Right ventricle myocardium inferior (tissue), 1 donor: Measurements from ENCODE around the gene BRAP. TPM values are rescaled to one million over a fixed set of nuclear protein-coding genes. Genes with fewer than 3 reads are reported as not detected.
"Not testable (repeated sequence)": the region's sequence is repeated elsewhere in the genome, so short reads cannot be mapped to it uniquely, and the experiment has no call there.

Experiments used
- ATAC-seq: fragments of 200-7000 bp; cut with Tn5 transposase; one replicate; pipeline ENCODE4 v1.9.1; 2020; ENCODE audit warnings: mild to moderate bottlenecking, moderate library complexity
- DNase-seq: peaks from one replicate; pipeline ENCODE4 v3.0.0; 2021; ENCODE audit errors: missing footprints
- intact Hi-C: fragments of 100-400 bp; cut with DNase I; formaldehyde crosslinking; loops from one replicate; pipeline ENCODE4 v1.11.0; 2022
- total RNA-seq: library from RNA; stranded (reverse); fragmentation: NEBNext Ultra II Directional; extraction: Animal tissue kit (Norgen Biotek cat#: 25700); gene quantifications from one replicate; pipeline ENCODE4 v1.2.1, GENCODE V29; 2021
- donor health status: DM: no; HTN: yes; CAD: no; lungs with severe emphysema.

BRAP gene
- total RNA-seq, 1 donor from 2014 or later: 14.1 TPM

GRCh38 chr12:111685322-111685810, 390 bp downstream of the BRAP start:
- no peak for DNase-seq
- no peak for ATAC-seq
- intact Hi-C loops: loop anchor here (10.0 kb wide), 1 partner anchor 291 kb away; no protein-coding TSS in a partner anchor

GRCh38 chr12:111684485-111685198, 1.1 kb downstream of the BRAP start:
- intact Hi-C loops: loop anchor here (10.0 kb wide), 1 partner anchor 290 kb away; no protein-coding TSS in a partner anchor
- not testable (repeated sequence) for ATAC-seq, DNase-seq

GRCh38 chr12:111677186-111677585, 8.6 kb downstream of the BRAP start:
- DNase-seq: no peak
- no peak for ATAC-seq
- intact Hi-C loops: no loop called here

DNA sequence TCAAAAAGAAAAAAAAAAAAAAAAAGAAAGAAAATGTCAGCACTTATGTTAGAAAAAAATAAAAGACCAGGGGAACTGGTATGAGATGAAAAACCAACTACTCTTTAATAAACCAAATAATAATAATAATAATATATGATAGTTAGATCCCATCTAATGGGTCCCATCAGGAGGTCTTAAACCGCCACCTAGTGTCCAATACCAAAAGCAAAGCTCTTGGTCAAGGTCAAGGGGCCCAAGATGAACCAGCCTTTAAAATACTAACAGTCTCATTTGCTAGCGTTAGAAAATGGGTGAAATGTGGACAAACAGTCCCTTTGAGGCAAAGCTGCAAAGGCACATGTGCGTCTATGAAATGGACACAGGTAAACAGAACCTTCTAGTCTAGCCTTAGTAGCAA, 12.3 kb downstream of the BRAP start:
- intact Hi-C loops: no loop called here
- DNase-seq (no peak), ATAC-seq (no peak)

- intact Hi-C loops: no loop called here
- ATAC-seq (no peak), DNase-seq (no peak)
Observed at GRCh38 chr12:111672822-111673381, 12.9 kb downstream of the BRAP start.

DNA sequence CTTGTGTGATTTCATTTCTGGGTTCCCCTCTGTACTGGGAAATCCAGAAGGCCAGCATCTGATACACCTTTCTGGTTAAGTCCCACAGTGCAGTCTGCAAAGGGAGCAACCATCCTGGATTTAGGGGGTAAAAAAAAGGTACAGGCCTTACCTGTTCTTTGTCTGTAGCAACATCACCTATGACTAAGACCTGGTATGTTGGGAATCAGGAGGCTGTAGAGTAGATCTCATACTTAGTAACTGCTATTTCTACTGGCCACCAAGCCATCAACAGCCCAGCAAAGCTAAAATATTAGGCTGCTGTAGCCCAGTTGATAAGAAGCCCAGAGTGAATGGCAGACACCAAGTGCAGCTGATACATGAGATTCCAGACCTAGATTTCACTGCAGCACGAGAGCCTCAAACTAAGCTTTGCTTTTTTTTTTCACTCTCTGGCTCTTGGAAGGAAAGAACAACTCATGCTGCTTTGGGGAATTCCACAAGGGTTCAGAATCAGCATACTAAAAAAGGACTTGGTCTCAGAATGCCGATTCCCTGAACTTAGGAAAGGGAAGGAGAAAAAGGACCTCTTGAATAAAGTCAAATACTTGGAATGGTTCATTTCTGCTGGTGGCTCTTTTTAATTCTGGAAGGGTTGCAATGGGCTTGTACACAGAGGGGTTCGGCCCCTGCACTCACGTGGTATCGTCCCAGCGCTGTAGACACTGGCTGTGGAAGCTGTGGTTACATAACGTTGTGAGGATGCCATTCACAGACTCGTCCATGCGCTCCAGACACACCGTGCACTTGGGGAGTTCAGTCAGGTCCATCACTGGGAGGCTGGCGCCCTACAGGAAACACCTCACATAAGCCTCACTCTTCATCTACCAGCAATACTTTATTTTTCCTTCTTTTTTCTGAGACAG, 20.5 kb downstream of the BRAP start:
- intact Hi-C loops: no loop called here
- ATAC-seq (no peak), DNase-seq (no peak)

DNA sequence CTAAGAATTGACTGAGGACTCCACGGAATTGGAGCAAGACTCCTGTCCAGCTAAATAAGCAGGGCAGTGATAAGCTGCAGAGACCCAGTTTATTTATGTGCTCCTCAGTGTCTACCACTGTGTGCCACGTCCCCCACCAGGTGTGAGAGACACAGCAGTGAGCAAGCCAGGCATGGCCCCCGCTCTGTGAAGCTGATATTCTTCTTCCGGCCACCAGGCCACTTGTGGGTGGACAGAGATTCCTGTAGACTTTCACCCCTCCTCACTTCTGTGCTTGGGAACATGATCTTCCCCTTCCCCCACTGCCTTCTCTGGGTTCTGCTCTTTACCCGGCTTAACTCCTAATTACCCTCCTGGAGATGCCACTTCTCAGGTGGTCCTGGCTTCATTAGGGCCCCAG, 21.3 kb downstream of the BRAP start:
- no peak for ATAC-seq
- intact Hi-C loops: no loop called here
- no peak for DNase-seq

- DNase-seq (no peak), ATAC-seq (peak; percentile 42)
- intact Hi-C loops: no loop called here
Observed at GRCh38 chr12:111656016-111656415, 29.7 kb downstream of the BRAP start.

DNA sequence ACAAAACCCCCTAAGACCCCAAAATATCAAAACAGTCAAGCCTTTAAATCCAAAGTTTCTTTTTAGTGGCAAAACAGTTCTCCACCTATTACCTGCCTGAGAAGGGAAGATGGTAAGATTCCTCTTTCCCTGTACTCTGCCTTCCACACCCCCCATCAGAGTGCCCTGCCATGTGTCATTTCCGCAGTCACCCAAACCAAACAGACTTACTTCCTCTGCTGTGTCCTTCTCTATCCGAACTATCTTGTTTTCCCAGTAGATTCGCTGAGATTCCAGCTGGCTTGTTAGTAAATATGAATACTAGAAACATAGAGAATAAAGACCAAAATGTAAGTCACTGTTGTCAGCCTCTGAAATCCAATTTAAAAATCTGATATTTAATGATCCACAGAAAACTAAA, 30.4 kb downstream of the BRAP start:
- intact Hi-C loops: no loop called here
- ATAC-seq (no peak), DNase-seq (no peak)

DNA sequence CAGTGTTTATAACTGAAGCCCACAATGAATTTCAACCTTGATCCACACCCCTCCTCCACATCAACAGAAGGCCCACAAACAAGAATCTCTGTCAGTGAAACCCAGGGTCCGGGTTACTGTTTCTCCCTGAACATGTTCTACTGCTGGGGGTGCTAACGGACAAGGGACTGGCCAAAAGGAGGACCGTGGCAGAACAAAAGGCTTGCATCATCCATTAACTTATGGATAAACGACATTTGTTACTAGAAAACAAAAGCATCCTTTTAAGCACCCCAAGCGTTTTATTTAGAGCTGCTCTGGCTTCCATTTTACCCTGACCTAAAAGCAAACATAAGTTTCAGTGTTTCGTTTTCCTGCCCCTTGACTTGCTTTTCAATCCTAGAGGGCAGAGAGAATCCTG, 32.2 kb downstream of the BRAP start:
- no peak for DNase-seq
- intact Hi-C loops: no loop called here
- ATAC-seq: no peak

- ATAC-seq, intact Hi-C loops, DNase-seq: not testable (repeated sequence)
Observed at GRCh38 chr12:111652530-111652929, 33.2 kb downstream of the BRAP start.

DNA sequence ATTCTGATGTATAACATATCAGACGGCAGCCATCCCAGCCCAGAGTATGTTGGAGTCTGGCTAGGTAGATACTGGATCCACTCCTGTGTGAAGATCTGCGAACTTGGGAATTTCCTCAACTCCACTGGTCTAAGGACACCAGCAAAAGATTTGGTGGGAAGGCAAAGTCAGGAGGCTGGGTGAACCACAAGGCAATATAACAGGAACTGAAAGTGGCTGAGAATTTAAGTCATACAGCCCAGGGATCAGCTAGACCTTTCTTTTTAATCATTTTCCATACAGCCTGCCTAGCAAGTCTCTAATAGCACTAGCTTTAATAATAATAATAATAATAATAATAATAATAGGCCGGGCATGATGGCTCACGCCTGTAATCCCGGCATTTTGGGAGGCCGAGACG, 34.8 kb downstream of the BRAP start:
- ATAC-seq (no peak), DNase-seq (no peak)
- intact Hi-C loops: no loop called here

DNA sequence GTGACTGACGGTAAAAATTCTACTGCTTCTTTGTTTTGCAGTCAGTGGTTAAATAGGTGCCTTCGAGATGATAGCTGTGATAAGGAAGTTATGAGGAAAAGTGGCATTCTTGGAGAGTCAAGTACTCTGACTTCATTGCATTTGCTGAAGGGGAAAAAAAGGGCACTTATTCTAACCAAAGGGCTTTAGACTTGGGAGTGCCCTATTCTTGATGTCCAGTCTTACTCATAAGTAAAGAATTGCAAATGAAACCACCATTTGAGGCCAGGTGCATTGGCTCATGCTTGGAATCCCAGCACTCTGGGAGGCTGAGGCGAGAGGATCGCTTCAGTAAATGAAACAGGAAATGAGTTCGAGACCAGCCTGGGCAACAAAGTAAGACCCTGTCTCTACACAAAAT, 40.3 kb downstream of the BRAP start:
- intact Hi-C loops: no loop called here
- ATAC-seq (no peak), DNase-seq (no peak)

DNA sequence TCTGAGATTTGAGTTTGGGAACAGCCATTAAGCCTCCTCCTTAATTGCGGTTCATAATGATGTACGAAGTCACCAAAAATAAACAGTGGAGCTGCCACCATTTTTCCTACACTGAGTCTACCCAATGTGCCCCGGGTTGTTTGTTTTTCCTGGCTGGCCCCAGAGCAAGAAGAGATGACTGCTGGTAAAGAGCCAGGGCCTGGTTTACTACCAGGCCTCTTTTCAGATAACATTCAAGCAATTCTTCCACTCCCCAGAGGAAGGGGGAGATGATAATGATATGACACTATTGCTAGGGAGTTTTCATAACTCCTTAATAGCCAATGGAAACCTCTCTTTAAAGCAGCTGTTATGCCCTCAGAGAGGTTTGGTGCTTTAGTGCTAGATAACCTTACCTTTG, 42.3 kb downstream of the BRAP start:
- intact Hi-C loops: no loop called here
- ATAC-seq (peak; percentile 53), DNase-seq (no peak)

GRCh38 chr12:111642681-111643426, 42.9 kb downstream of the BRAP start:
- intact Hi-C loops: no loop called here
- DNase-seq (no peak), ATAC-seq (no peak)

GRCh38 chr12:111640506-111640905, 45.2 kb downstream of the BRAP start:
- DNase-seq: no peak
- no peak for ATAC-seq
- intact Hi-C loops: no loop called here

GRCh38 chr12:111638556-111638955, 47.2 kb downstream of the BRAP start:
- DNase-seq (no peak), ATAC-seq (no peak)
- intact Hi-C loops: loop anchor here (5.0 kb wide), 1 partner anchor 41 kb away; the partner anchor contains the start of gene ATXN2

DNA sequence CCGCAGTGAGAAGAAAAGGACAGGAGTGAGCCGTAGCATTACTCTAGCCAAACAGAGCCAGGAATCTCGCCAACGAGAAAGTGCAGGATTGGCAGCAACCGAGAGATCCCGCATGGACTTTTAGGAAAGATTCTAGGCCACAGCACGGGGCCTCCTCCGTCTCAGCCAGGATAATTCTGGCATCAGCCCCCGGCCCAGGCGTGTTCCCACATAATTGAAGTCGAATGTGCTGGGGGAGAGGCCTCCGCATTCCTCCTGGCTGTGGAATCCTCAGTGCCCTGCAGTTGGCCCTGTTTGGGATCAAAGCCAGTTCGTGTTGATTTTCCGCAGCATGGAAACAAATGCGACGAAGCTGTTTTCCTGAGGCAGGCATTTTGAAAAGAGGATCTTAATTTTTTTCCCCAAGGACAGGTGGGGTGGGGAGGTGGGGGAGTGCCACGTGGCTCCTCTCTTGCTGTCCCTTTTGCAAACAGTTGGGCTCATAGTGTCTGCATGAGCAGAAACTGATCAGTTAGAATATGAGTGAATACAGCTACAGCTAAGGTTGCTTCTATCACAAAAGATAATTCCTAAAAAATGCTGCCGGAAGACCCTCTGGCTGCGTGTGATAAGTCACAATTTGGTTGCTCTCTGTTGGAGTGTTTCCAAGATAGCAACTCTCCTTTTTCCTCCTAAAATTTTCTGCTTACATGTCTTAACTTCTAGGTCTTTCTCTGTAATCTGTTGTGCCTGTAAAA, 49.4 kb downstream of the BRAP start:
- intact Hi-C loops: loop anchor here (5.0 kb wide), 1 partner anchor 39 kb away; the partner anchor contains the start of gene ATXN2
- ATAC-seq: peak; percentile 79
- DNase-seq: peak; percentile 78
